DOHH2 (cell line): ENCODE results near the gene FOXB2.

ENCODE experiments used
- CTCF ChIP-seq: fragments of 200-600 bp; sonication (generic); IDR thresholded peaks from one replicate; pipeline ENCODE4 v1.5.1; 2014; ENCODE audit warnings: antibody characterized with exemption, mild to moderate bottlenecking, low read depth, low read length; ENCODE audit not compliant: poor library complexity, severe bottlenecking
- EZH2phosphoT487 ChIP-seq: fragments of 200-600 bp; sonication (generic); IDR thresholded peaks from 2 replicates; pipeline ENCODE4 v1.6.1; 2017; ENCODE audit warnings: borderline replicate concordance, mild to moderate bottlenecking, antibody characterized with exemption, low read length, moderate library complexity, mixed read lengths

DNA sequence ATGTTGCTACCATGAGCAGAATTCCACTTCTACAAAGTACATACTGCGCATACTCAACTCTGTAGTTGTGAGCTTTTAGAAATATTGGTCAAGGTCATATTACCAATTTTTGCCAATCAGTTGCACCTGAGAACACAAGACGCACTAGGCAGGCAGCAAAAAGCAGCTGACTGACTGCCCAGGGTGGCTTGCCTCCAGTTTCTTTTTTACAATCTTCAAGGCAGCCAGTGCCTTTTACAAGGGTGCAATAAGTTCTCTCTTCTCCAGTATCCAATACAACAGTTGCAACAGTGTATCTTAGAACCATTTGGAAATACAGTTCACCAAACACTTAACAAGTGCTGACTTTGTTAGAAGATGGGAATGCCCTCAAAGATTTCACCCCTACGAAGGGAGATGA is 16.1 kb upstream of the FOXB2 start:
- TF ChIP-seq CTCF (no peak), EZH2phosphoT487 (no peak)
